ENCODE measurements around the gene MEGF11.
"Not testable (repeated sequence)": the region's sequence is repeated elsewhere in the genome, so short reads cannot be mapped to it uniquely, and the experiment has no call there.

Gene MEGF11

GRCh38 chr15:66276546-66276945 is 23.0 kb upstream of the MEGF11 start:
- DNase-seq (ENCODE audit: low read depth in 3 of 3), result no peak

- no peak for DNase-seq (ENCODE audit: low read depth in 3 of 3)
These were observed 21.8 kb upstream of the MEGF11 start for GRCh38 chr15:66275352-66275751.

- DNase-seq (ENCODE audit: low read depth in 3 of 3), result no peak
These were observed 17.4 kb upstream of the MEGF11 start for GRCh38 chr15:66270932-66271331.

GRCh38 chr15:66269326-66270090 is 16.0 kb upstream of the MEGF11 start:
- no peak for DNase-seq (ENCODE audit: low read depth in 3 of 3)

GRCh38 chr15:66264859-66265513 is 11.4 kb upstream of the MEGF11 start:
- no peak for DNase-seq (ENCODE audit: low read depth in 3 of 3)

GRCh38 chr15:66262837-66263236 is 9.3 kb upstream of the MEGF11 start:
- DNase-seq (ENCODE audit: low read depth in 3 of 3), result not testable (repeated sequence)

GRCh38 chr15:66261056-66261455 is 7.5 kb upstream of the MEGF11 start:
- DNase-seq (ENCODE audit: low read depth in 3 of 3), result no peak

GRCh38 chr15:66256692-66257091 is 3.1 kb upstream of the MEGF11 start:
- DNase-seq (ENCODE audit: low read depth in 3 of 3), result no peak

- DNase-seq (ENCODE audit: low read depth in 3 of 3), result no peak
These were observed 1.6 kb upstream of the MEGF11 start for GRCh38 chr15:66254951-66255676.

- no peak for DNase-seq (ENCODE audit: low read depth in 3 of 3)
These were observed 770 bp upstream of the MEGF11 start for GRCh38 chr15:66254089-66254950.

- DNase-seq (ENCODE audit: low read depth in 3 of 3), result peak in 1 of 3 experiments; percentile 18
These were observed 699 bp downstream of the MEGF11 start for GRCh38 chr15:66252685-66253417.

- DNase-seq (ENCODE audit: low read depth in 3 of 3), result peak; percentile 12 to 20 (median 13)
These were observed 1.5 kb downstream of the MEGF11 start for GRCh38 chr15:66251790-66252684.

GRCh38 chr15:66251065-66251789 is 2.3 kb downstream of the MEGF11 start:
- no peak for DNase-seq (ENCODE audit: low read depth in 3 of 3)

- DNase-seq (ENCODE audit: low read depth in 3 of 3), result no peak
These were observed 3.9 kb downstream of the MEGF11 start for GRCh38 chr15:66249605-66250174.

GRCh38 chr15:66246937-66247336 is 6.6 kb downstream of the MEGF11 start:
- no peak for DNase-seq (ENCODE audit: low read depth in 3 of 3)

GRCh38 chr15:66245832-66246231 is 7.7 kb downstream of the MEGF11 start:
- DNase-seq (ENCODE audit: low read depth in 3 of 3), result not testable (repeated sequence)

GRCh38 chr15:66241908-66242285 is 11.7 kb downstream of the MEGF11 start:
- no peak for DNase-seq (ENCODE audit: low read depth in 3 of 3)

- DNase-seq (ENCODE audit: low read depth in 3 of 3), result no peak
These were observed 12.3 kb downstream of the MEGF11 start for GRCh38 chr15:66241087-66241907.
